CD14-positive monocyte (primary cell): ENCODE data around the gene FAM229B. TPM values are rescaled to one million over a fixed set of nuclear protein-coding genes. Genes with fewer than 3 reads are reported as not detected.

ENCODE experiments used
- DNase-seq, 3 donors: peaks; one replicate each; pipeline ENCODE4 v3.0.0-alpha.2; 2011 to 2022
- H2AFZ ChIP-seq: 2 replicates; pipeline ENCODE4 v1.6.0; 2012; ENCODE audit warnings: mild to moderate bottlenecking, low read depth, low read length, inconsistent platforms; ENCODE audit not compliant: insufficient read depth, poor library complexity, severe bottlenecking
- H3K27ac ChIP-seq, 2 donors: 1 replicate in 1 of 2; 2 replicates in 1 of 2; pipeline ENCODE4 v1.5.1; 2012 to 2013; ENCODE audit warnings: low read length in 2 of 2, control low read depth in 1 of 2, inconsistent platforms in 1 of 2, low read depth in 1 of 2, mild to moderate bottlenecking in 1 of 2
- H3K27me3 ChIP-seq, 2 donors: one replicate each; pipeline versions ENCODE4 v1.6.0 to v1.6.1; 2011 to 2013; ENCODE audit warnings: low read length in 2 of 2; ENCODE audit not compliant: control insufficient read depth in 2 of 2, insufficient read depth in 2 of 2
- H3K36me3 ChIP-seq, 2 donors: replicated peaks in 1 of 2; 1 replicate in 1 of 2; 2 replicates in 1 of 2; pipeline versions ENCODE4 v1.5.1 to v1.6.1; 2012 to 2013; ENCODE audit warnings: low read length in 2 of 2, control low read depth in 1 of 2, inconsistent platforms in 1 of 2, mild to moderate bottlenecking in 1 of 2; ENCODE audit not compliant: insufficient read depth in 2 of 2, control insufficient read depth in 1 of 2
- H3K4me1 ChIP-seq, 2 donors: 1 replicate in 1 of 2; 2 replicates in 1 of 2; pipeline versions ENCODE4 v1.5.1 to v1.6.1; 2012 to 2013; ENCODE audit warnings: low read length in 2 of 2, control low read depth in 1 of 2, inconsistent platforms in 1 of 2, mild to moderate bottlenecking in 1 of 2, moderate library complexity in 1 of 2; ENCODE audit not compliant: insufficient read depth in 2 of 2, control insufficient read depth in 1 of 2
- H3K4me2 ChIP-seq: replicated peaks from 2 replicates; pipeline ENCODE3; 2012; ENCODE audit warnings: low read length, moderate library complexity, mild to moderate bottlenecking; ENCODE audit not compliant: poor library complexity, severe bottlenecking; ENCODE audit errors: extremely low read depth
- H3K4me3 ChIP-seq, 3 experiments: fragments of 200-600 bp in 1 of 3; sonication (generic) in 1 of 3; replicated peaks in 1 of 3; 1 replicate in 2 of 3; 2 replicates in 1 of 3; pipeline ENCODE4 v1.5.1; 2011 to 2013; ENCODE audit warnings: low read length in 3 of 3, mild to moderate bottlenecking in 3 of 3, control low read depth in 2 of 3, low read depth in 2 of 3, inconsistent platforms in 1 of 3, moderate library complexity in 1 of 3
- H3K79me2 ChIP-seq: 2 replicates; pipeline ENCODE4 v1.6.0; 2012; ENCODE audit warnings: mild to moderate bottlenecking, control low read depth, inconsistent platforms, low read length, moderate library complexity; ENCODE audit not compliant: insufficient read depth
- H3K9ac ChIP-seq: 2 replicates; pipeline ENCODE4 v1.6.0; 2017; ENCODE audit warnings: low read length, mild to moderate bottlenecking; ENCODE audit not compliant: insufficient read depth, poor library complexity, severe bottlenecking
- H3K9me3 ChIP-seq, 2 donors: replicated peaks in 1 of 2; 1 replicate in 1 of 2; 2 replicates in 1 of 2; pipeline versions ENCODE4 v1.5.1 to v1.6.1; 2012 to 2013; ENCODE audit warnings: low read length in 2 of 2, control low read depth in 1 of 2; ENCODE audit not compliant: control insufficient read depth in 1 of 2, insufficient read depth in 1 of 2
- H4K20me1 ChIP-seq: 2 replicates; pipeline ENCODE4 v1.6.0; 2012; ENCODE audit warnings: mild to moderate bottlenecking, low read length, control low read depth, moderate library complexity; ENCODE audit not compliant: insufficient read depth
- H3K27ac Mint-ChIP-seq, 7 donors: one replicate each; pipeline ENCODE4 v1.8.0; 2020; ENCODE audit warnings: mild to moderate bottlenecking in 7 of 7, mixed read lengths in 7 of 7, moderate library complexity in 6 of 7, inconsistent platforms in 2 of 7
- H3K27me3 Mint-ChIP-seq, 3 donors: one replicate each; pipeline ENCODE4 v1.8.0; 2021 to 2022; ENCODE audit warnings: low read depth in 3 of 3, mild to moderate bottlenecking in 3 of 3, mixed read lengths in 3 of 3, moderate library complexity in 3 of 3, inconsistent platforms in 1 of 3
- H3K36me3 Mint-ChIP-seq, 2 donors: one replicate each; pipeline ENCODE4 v1.8.0; 2020; ENCODE audit warnings: mixed read lengths in 2 of 2, inconsistent platforms in 1 of 2, mild to moderate bottlenecking in 1 of 2
- H3K4me1 Mint-ChIP-seq: one replicate; pipeline ENCODE4 v1.8.0; 2020; ENCODE audit warnings: mild to moderate bottlenecking, mixed read lengths
- H3K4me3 Mint-ChIP-seq, 2 donors: one replicate each; pipeline ENCODE4 v1.8.0; 2020; ENCODE audit warnings: mild to moderate bottlenecking in 2 of 2, mixed read lengths in 2 of 2, moderate library complexity in 1 of 2
- H3K9me3 Mint-ChIP-seq, 7 donors: one replicate each; pipeline ENCODE4 v1.8.0; 2020 to 2022; ENCODE audit warnings: mixed read lengths in 7 of 7, mild to moderate bottlenecking in 6 of 7, moderate library complexity in 6 of 7, inconsistent platforms in 2 of 7
- CTCF ChIP-seq: fragments of 200-600 bp; IDR thresholded peaks from one replicate; pipeline ENCODE4 v1.8.0; 2022; ENCODE audit warnings: antibody characterized with exemption, mild to moderate bottlenecking
- WGBS: methylation state at CpG from one replicate; pipeline ENCODE4 v1.1.5; 2013; ENCODE audit warnings: missing lambda C conversion rate; ENCODE audit not compliant: insufficient coverage; 5-methylcytosine and 5-hydroxymethylcytosine counted together
- intact Hi-C, 2 donors: fragments of 100-400 bp; cut with micrococcal nuclease; formaldehyde crosslinking; loops; one replicate each; pipeline versions ENCODE4 v1.15.0 to v1.15.1; 2023
- polyA plus RNA-seq, 3 donors: library from polyadenylated mRNA; depleted of rRNA in 1 of 3; unstranded in 2 of 3; stranded (reverse) in 1 of 3; fragments of 300-500 nt in 2 of 3; fragments of >200 nt in 1 of 3; fragmentation: Illumina TruSeq in 2 of 3; gene quantifications; 1 replicate in 2 of 3; 2 replicates in 1 of 3; pipeline ENCODE4 v1.2.3, GENCODE V29; 2012 to 2021

Gene FAM229B
- polyA plus RNA-seq, 3 donors = 0.03 to 0.64 TPM; not detected in 1

- H3K27me3 ChIP-seq = no peaks in the 10 kb centered on the region
- no peak overlapping the region for H3K4me2 ChIP-seq
- Mint-ChIP-seq H3K27ac (no peak overlapping the region), H3K27me3 (peaks cover 0 to 2% (median 0%) of the 10 kb centered on the region in 3 donors), H3K36me3 (no peaks in the 10 kb centered on the region), H3K4me3 (no peak overlapping the region), H3K9me3 (no peaks in the 10 kb centered on the region), H3K4me1 (peaks cover 17% of the 10 kb centered on the region)
- intact Hi-C loops = no loop called here
- no peaks in the 10 kb centered on the region for H3K9me3 ChIP-seq
- DNase-seq = no peak
- H3K4me3 ChIP-seq = no peak overlapping the region
- H3K9ac ChIP-seq = no peak overlapping the region
- H4K20me1 ChIP-seq = no peaks in the 10 kb centered on the region
- H3K79me2 ChIP-seq = no peaks in the 10 kb centered on the region
- peaks cover 7 to 8% of the 10 kb centered on the region in 2 donors for H3K4me1 ChIP-seq
- TF ChIP-seq CTCF = no peak
- WGBS = 60% methylated on average over 3 of the region's 5 CpGs
- H2AFZ ChIP-seq = peak overlapping the region; percentile 26
- H3K36me3 ChIP-seq = no peaks in the 10 kb centered on the region
- H3K27ac ChIP-seq = no peak overlapping the region
Observed at GRCh38 chr6:112038268-112038667, 49.1 kb upstream of the FAM229B start.

GRCh38 chr6:112038756-112039430 is 48.5 kb upstream of the FAM229B start:
- H3K36me3 Mint-ChIP-seq = no peaks in the 10 kb centered on the region
- H3K4me3 ChIP-seq = no peak overlapping the region
- H3K27ac Mint-ChIP-seq = no peak overlapping the region
- no peak overlapping the region for H2AFZ ChIP-seq
- no peak overlapping the region for H3K9ac ChIP-seq
- H3K4me1 ChIP-seq = peaks cover 7 to 8% of the 10 kb centered on the region in 2 donors
- no peak overlapping the region for H3K27ac ChIP-seq
- H3K36me3 ChIP-seq = no peaks in the 10 kb centered on the region
- no peak overlapping the region for H3K4me2 ChIP-seq
- H3K4me1 Mint-ChIP-seq = peaks cover 17% of the 10 kb centered on the region
- no peak for TF ChIP-seq CTCF
- intact Hi-C loops = no loop called here
- DNase-seq = no peak
- H3K4me3 Mint-ChIP-seq = no peak overlapping the region
- no peaks in the 10 kb centered on the region for H3K27me3 ChIP-seq
- no peaks in the 10 kb centered on the region for H4K20me1 ChIP-seq
- no peaks in the 10 kb centered on the region for H3K79me2 ChIP-seq
- WGBS = 100% methylated on average over 5 of the region's 15 CpGs
- no peaks in the 10 kb centered on the region for H3K27me3 Mint-ChIP-seq
- no peaks in the 10 kb centered on the region for H3K9me3 Mint-ChIP-seq
- H3K9me3 ChIP-seq = no peaks in the 10 kb centered on the region
